Caco-2 (cell line): ENCODE results near the gene FIP1L1. TPM values are rescaled to one million over a fixed set of nuclear protein-coding genes. Genes with fewer than 3 reads are reported as not detected.
"Not testable (repeated sequence)": the region's sequence is repeated elsewhere in the genome, so short reads cannot be mapped to it uniquely, and the experiment has no call there.

Experiments
- BruUV-seq: library from RNA; stranded (reverse); fragments of 400-500 nt; replicated peaks from 2 replicates; lab custom pipeline; 2021; lab: Mats Ljungman, UMichigan
- CTCF ChIA-PET: fragments of 300-600 bp; sonication (Branson Sonifier 250); formaldehyde crosslinking; loops from one replicate; lab custom pipeline; 2022; ENCODE audit warnings: antibody characterized with exemption; lab: Charles Lee
- POLR2A ChIA-PET: fragments of 300-600 bp; sonication (Branson Sonifier 250); formaldehyde crosslinking; loops from one replicate; lab custom pipeline; 2022; ENCODE audit warnings: antibody characterized with exemption; lab: Charles Lee
- DNase-seq, 2 experiments: peaks; one replicate each; pipeline versions ENCODE4 v3.0.0 to v3.0.0-alpha.2; 2020 to 2022
- H3K27me3 ChIP-seq: replicated peaks from 2 replicates; pipeline ENCODE4 v1.6.0; 2011; ENCODE audit warnings: low read length; ENCODE audit not compliant: control insufficient read depth, insufficient read depth
- H3K36me3 ChIP-seq: 2 replicates; pipeline ENCODE4 v1.5.1; 2011; ENCODE audit warnings: low read length; ENCODE audit not compliant: control insufficient read depth, insufficient read depth
- H3K4me1 ChIP-seq: fragments of 250-450 bp; sonication (Bioruptor Pico); 2 replicates; pipeline ENCODE4 v1.5.1; 2020; ENCODE audit warnings: mild to moderate bottlenecking
- H3K4me3 ChIP-seq: 2 replicates; pipeline ENCODE4 v1.5.1; 2011; ENCODE audit warnings: low read depth, mild to moderate bottlenecking, control low read depth, low read length
- H3K9me3 ChIP-seq: fragments of 250-450 bp; sonication (Bioruptor Pico); 2 replicates; pipeline ENCODE4 v1.5.1; 2020; ENCODE audit warnings: mild to moderate bottlenecking, moderate library complexity
- H3K27ac Mint-ChIP-seq: one replicate; pipeline ENCODE4 v1.8.0; 2022; ENCODE audit warnings: mixed read lengths; ENCODE audit not compliant: unreplicated experiment
- H3K27me3 Mint-ChIP-seq: one replicate; pipeline ENCODE4 v1.8.0; 2022; ENCODE audit warnings: mixed read lengths; ENCODE audit not compliant: insufficient read depth, unreplicated experiment
- H3K36me3 Mint-ChIP-seq: one replicate; pipeline ENCODE4 v1.8.0; 2022; ENCODE audit warnings: mild to moderate bottlenecking, mixed read lengths; ENCODE audit not compliant: insufficient read depth, unreplicated experiment
- H3K4me1 Mint-ChIP-seq: one replicate; pipeline ENCODE4 v1.8.0; 2022; ENCODE audit warnings: low read depth, mixed read lengths; ENCODE audit not compliant: unreplicated experiment
- H3K4me3 Mint-ChIP-seq: one replicate; pipeline ENCODE4 v1.8.0; 2022; ENCODE audit warnings: mild to moderate bottlenecking, moderate library complexity, mixed read lengths; ENCODE audit not compliant: unreplicated experiment
- H3K9me3 Mint-ChIP-seq: one replicate; pipeline ENCODE4 v1.8.0; 2022; ENCODE audit warnings: mixed read lengths; ENCODE audit not compliant: unreplicated experiment
- intact Hi-C: fragments of 100-400 bp; cut with micrococcal nuclease; formaldehyde crosslinking; loops from one replicate; pipeline ENCODE4 v1.10.0; 2022; ENCODE audit not compliant: unreplicated experiment
- total RNA-seq: library from RNA; stranded (reverse); gene quantifications from 2 replicates; pipeline ENCODE4 v1.2.3, GENCODE V29; 2022
- TF ChIP-seq, protein P1 (sequence below), 2 experiments: fragments of 200-600 bp in 1 of 2; IDR thresholded peaks; 1 replicate in 1 of 2; 2 replicates in 1 of 2; pipeline versions ENCODE4 v1.5.1 to v1.8.0; 2011 to 2022; ENCODE audit warnings: antibody characterized with exemption in 1 of 2, control low read depth in 1 of 2, inconsistent platforms in 1 of 2, low read depth in 1 of 2, low read length in 1 of 2, mild to moderate bottlenecking in 1 of 2, moderate library complexity in 1 of 2; ENCODE audit not compliant: insufficient read depth in 1 of 2, severe bottlenecking in 1 of 2, unreplicated experiment in 1 of 2

FIP1L1 gene
- total RNA-seq, 1 experiment from 2014 or later, result 62.5 TPM

DNA sequence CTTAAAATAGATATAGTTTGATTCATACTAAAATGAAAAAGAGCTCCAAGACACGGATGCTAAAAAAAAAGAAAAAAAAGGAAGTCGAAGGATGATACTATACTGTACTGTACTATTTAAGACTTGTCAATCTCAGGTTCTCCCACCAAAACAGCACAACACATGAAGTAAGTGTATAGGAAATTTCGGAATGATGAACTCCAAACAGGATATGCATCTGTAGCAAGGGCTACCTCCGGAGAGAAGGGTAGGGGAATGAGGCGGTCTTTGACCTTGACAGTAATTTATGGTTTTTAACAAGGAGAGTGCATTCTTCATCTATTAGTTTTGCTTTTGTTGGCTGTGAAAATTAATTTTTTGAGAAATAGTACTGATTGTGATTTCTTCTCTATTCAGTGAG lies 541 bp upstream of the FIP1L1 start:
- CTCF ChIA-PET, result no interaction called here
- intact Hi-C loops, result loop anchor here (1.0 to 5.0 kb wide), 6 partner anchors 11 to 855 kb away; partner anchors contain the start of genes LNX1 and SCFD2
- H3K4me1 Mint-ChIP-seq, result peaks cover 16% of the 10 kb centered on the region

GRCh38 chr4:53378171-53378482 lies 686 bp downstream of the FIP1L1 start:
- no peaks in the 10 kb centered on the region for H3K27me3 ChIP-seq
- no peaks in the 10 kb centered on the region for H3K9me3 ChIP-seq
- no peaks in the 10 kb centered on the region for H3K36me3 ChIP-seq
- BruUV-seq, result no TSS peak
- TF ChIP-seq, protein P1, sequence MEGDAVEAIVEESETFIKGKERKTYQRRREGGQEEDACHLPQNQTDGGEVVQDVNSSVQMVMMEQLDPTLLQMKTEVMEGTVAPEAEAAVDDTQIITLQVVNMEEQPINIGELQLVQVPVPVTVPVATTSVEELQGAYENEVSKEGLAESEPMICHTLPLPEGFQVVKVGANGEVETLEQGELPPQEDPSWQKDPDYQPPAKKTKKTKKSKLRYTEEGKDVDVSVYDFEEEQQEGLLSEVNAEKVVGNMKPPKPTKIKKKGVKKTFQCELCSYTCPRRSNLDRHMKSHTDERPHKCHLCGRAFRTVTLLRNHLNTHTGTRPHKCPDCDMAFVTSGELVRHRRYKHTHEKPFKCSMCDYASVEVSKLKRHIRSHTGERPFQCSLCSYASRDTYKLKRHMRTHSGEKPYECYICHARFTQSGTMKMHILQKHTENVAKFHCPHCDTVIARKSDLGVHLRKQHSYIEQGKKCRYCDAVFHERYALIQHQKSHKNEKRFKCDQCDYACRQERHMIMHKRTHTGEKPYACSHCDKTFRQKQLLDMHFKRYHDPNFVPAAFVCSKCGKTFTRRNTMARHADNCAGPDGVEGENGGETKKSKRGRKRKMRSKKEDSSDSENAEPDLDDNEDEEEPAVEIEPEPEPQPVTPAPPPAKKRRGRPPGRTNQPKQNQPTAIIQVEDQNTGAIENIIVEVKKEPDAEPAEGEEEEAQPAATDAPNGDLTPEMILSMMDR (IDR thresholded peaks at IDR 0.05; ENCODE audit: insufficient read depth in 1 of 2, low read depth in 1 of 2, low read length in 1 of 2, severe bottlenecking in 1 of 2, unreplicated experiment in 1 of 2), result no peak
- peaks cover 14% of the 10 kb centered on the region; the same call in 1 of the 2 replicates for H3K4me1 ChIP-seq
- H3K36me3 Mint-ChIP-seq, result peaks cover 31% of the 10 kb centered on the region
- peak overlapping the region; percentile 78 for H3K4me3 ChIP-seq
- peaks cover 16% of the 10 kb centered on the region for H3K4me1 Mint-ChIP-seq
- ChIA-PET POLR2A (no interaction called here), CTCF (no interaction called here)
- intact Hi-C loops, result loop anchor here (5.0 kb wide), 5 partner anchors 99 to 854 kb away; partner anchors contain the start of gene LNX1
- H3K27me3 Mint-ChIP-seq, result no peaks in the 10 kb centered on the region
- H3K9me3 Mint-ChIP-seq, result no peaks in the 10 kb centered on the region
- DNase-seq, result no peak
- peak overlapping the region; percentile 98 for H3K4me3 Mint-ChIP-seq
- H3K27ac Mint-ChIP-seq, result peak overlapping the region; percentile 98

More for the DNA sequence above, 541 bp upstream of the FIP1L1 start:
- Mint-ChIP-seq H3K36me3 (peaks cover 24% of the 10 kb centered on the region), H3K27me3 (no peaks in the 10 kb centered on the region), H3K27ac (peak overlapping the region; percentile 98), H3K4me3 (peak overlapping the region; percentile 98), H3K9me3 (no peaks in the 10 kb centered on the region)
- no peaks in the 10 kb centered on the region for H3K27me3 ChIP-seq
- POLR2A ChIA-PET, result no interaction called here
- TF ChIP-seq, protein P1 (IDR thresholded peaks at IDR 0.05; ENCODE audit: insufficient read depth in 1 of 2, low read depth in 1 of 2, low read length in 1 of 2, severe bottlenecking in 1 of 2, unreplicated experiment in 1 of 2), result no peak
- H3K4me1 ChIP-seq, result peaks cover 14% of the 10 kb centered on the region; the same call in 1 of the 2 replicates
- no peaks in the 10 kb centered on the region for H3K36me3 ChIP-seq
- H3K9me3 ChIP-seq, result no peaks in the 10 kb centered on the region
- BruUV-seq, result TSS peak; percentile 78
- peak overlapping the region; percentile 78 for H3K4me3 ChIP-seq
- no peak for DNase-seq

DNA sequence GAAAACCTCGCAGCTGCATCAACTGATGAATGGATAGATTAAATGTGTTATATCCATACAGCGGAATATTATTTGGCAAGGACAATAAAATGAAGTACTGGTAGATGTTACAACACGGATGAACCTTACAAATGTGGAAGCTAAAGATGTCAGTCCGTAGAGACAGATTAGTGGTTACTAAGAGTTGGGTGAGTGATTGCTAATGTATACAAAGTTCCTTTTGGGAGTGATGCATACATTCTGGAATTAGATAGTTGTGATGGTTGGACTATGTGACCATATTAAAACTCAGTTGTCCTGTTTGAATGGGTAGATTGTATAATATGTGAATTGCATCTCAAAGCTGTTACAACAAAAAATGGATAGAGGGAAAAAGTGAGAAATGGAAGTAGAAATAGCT lies 2.8 kb downstream of the FIP1L1 start:
- peaks cover 41% of the 10 kb centered on the region for H3K36me3 Mint-ChIP-seq
- POLR2A ChIA-PET, result no interaction called here
- Histone ChIP-seq H3K9me3 (no peaks in the 10 kb centered on the region), H3K4me1 (peaks cover 11% of the 10 kb centered on the region; the same call in 1 of the 2 replicates), H3K27me3 (no peaks in the 10 kb centered on the region), H3K4me3 (no peak overlapping the region), H3K36me3 (no peaks in the 10 kb centered on the region)
- no peaks in the 10 kb centered on the region for H3K9me3 Mint-ChIP-seq
- BruUV-seq, result no TSS peak
- H3K4me1 Mint-ChIP-seq, result peaks cover 12% of the 10 kb centered on the region
- TF ChIP-seq, protein P1 (IDR thresholded peaks at IDR 0.05; ENCODE audit: insufficient read depth in 1 of 2, low read depth in 1 of 2, low read length in 1 of 2, severe bottlenecking in 1 of 2, unreplicated experiment in 1 of 2), result no peak
- no peak overlapping the region for H3K27ac Mint-ChIP-seq
- H3K27me3 Mint-ChIP-seq, result no peaks in the 10 kb centered on the region
- DNase-seq, result no peak
- CTCF ChIA-PET, result no interaction called here
- intact Hi-C loops, result no loop called here
- H3K4me3 Mint-ChIP-seq, result no peak overlapping the region

DNA sequence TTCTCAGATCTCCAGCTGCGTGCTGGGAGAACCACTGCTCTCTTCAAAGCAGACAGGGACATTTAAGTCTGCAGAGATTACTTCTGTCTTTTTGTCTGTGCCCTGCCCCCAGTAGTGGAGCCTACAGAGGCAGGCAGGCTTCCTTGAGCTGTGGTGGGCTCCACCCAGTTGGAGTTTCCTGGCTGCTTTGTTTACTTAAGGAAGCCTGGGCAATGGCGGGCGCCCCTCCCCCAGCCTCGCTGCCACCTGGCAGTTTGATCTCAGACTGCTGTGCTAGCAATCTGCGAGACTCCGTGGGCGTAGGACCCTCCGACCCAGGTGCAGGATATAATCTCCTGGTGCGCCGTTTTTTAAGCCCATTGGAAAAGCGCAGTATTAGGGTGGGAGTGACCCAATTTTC lies 32.0 kb downstream of the FIP1L1 start:
- CTCF ChIA-PET, H3K9me3 ChIP-seq, H3K4me3 ChIP-seq, H3K9me3 Mint-ChIP-seq, H3K27me3 ChIP-seq, intact Hi-C loops, H3K27me3 Mint-ChIP-seq, H3K4me1 Mint-ChIP-seq, H3K4me3 Mint-ChIP-seq, BruUV-seq, H3K27ac Mint-ChIP-seq, DNase-seq, H3K36me3 ChIP-seq, H3K4me1 ChIP-seq, POLR2A ChIA-PET: not testable (repeated sequence)
- H3K36me3 Mint-ChIP-seq, result peaks cover 17% of the 10 kb centered on the region
